HEK293 (cell line): ENCODE measurements around the gene PHKA2.
"Not testable (repeated sequence)": the region's sequence is repeated elsewhere in the genome, so short reads cannot be mapped to it uniquely, and the experiment has no call there.

ENCODE experiments used
- CTCF ChIA-PET: fragments of 350-600 bp; formaldehyde crosslinking; extraction: SDS; loops from one replicate; lab custom pipeline; 2021; ENCODE audit warnings: antibody characterized with exemption; lab: Yijun Ruan, JAX
- POLR2A ChIA-PET: fragments of 300-600 bp; formaldehyde crosslinking; extraction: SDS; loops from one replicate; lab custom pipeline; 2020; ENCODE audit warnings: antibody characterized with exemption, inconsistent platforms; lab: Yijun Ruan, JAX
- H3K27ac ChIP-seq: fragments of 200-500 bp; sonication (Bioruptor generic); 2 replicates; pipeline ENCODE4 v1.5.1; 2014; ENCODE audit warnings: low read depth, low read length, control low read depth, inconsistent platforms; ENCODE audit errors: extremely low read depth
- H3K36me3 ChIP-seq, 2 experiments: fragments of 200-500 bp in 1 of 2; sonication (Bioruptor generic) in 1 of 2; 1 replicate in 1 of 2; 2 replicates in 1 of 2; pipeline ENCODE4 v1.5.1; 2014 to 2017; ENCODE audit warnings: inconsistent platforms in 2 of 2, low read length in 2 of 2; ENCODE audit not compliant: control insufficient read depth in 2 of 2, insufficient read depth in 1 of 2
- H3K4me1 ChIP-seq: fragments of 200-500 bp; sonication (Bioruptor generic); 2 replicates; pipeline ENCODE4 v1.5.1; 2014; ENCODE audit warnings: mild to moderate bottlenecking, low read length, inconsistent platforms; ENCODE audit not compliant: control insufficient read depth, insufficient read depth
- H3K4me3 ChIP-seq: 2 replicates; pipeline ENCODE4 v1.5.1; 2011; ENCODE audit warnings: low read depth, mild to moderate bottlenecking, control low read depth, low read length, moderate library complexity
- H3K9me3 ChIP-seq: fragments of 200-500 bp; sonication (Bioruptor generic); 2 replicates; pipeline ENCODE4 v1.5.1; 2014; ENCODE audit warnings: low read depth, low read length, inconsistent platforms; ENCODE audit not compliant: control insufficient read depth, insufficient read depth
- GLI2 ChIP-seq: fragments of 450-650 bp; formaldehyde crosslinking; IDR thresholded peaks from 2 replicates; pipeline ENCODE4; 2017; ENCODE audit warnings: missing biosample characterization, missing genetic modification characterization, low read depth, borderline replicate concordance
- KLF17 ChIP-seq: fragments of 450-650 bp; formaldehyde crosslinking; IDR thresholded peaks from 2 replicates; pipeline ENCODE4 v1.5.1; 2016; ENCODE audit warnings: missing biosample characterization, missing genetic modification characterization
- PBX3 ChIP-seq: sonication (generic); formaldehyde crosslinking; IDR thresholded peaks from 2 replicates; pipeline ENCODE4 v1.8.1; 2022; ENCODE audit warnings: mild to moderate bottlenecking, moderate library complexity, missing genetic modification reagents
- ZEB2 ChIP-seq: fragments of 450-650 bp; formaldehyde crosslinking; IDR thresholded peaks from 2 replicates; pipeline ENCODE4 v1.5.1; 2016; ENCODE audit warnings: missing biosample characterization, missing genetic modification characterization
- ZFP37 ChIP-seq: fragments of 450-650 bp; formaldehyde crosslinking; IDR thresholded peaks from 2 replicates; pipeline ENCODE4 v1.5.1; 2016; ENCODE audit warnings: missing biosample characterization, missing genetic modification characterization
- ZNF175 ChIP-seq: fragments of 450-650 bp; formaldehyde crosslinking; IDR thresholded peaks from 2 replicates; pipeline ENCODE4 v1.5.1; 2016; ENCODE audit warnings: missing biosample characterization, missing genetic modification characterization
- ZNF350 ChIP-seq: fragments of 450-650 bp; formaldehyde crosslinking; IDR thresholded peaks from 2 replicates; pipeline ENCODE4 v1.5.0; 2017; ENCODE audit warnings: missing biosample characterization, mild to moderate bottlenecking, missing genetic modification characterization
- ZNF37A ChIP-seq: fragments of 450-650 bp; IDR thresholded peaks from 2 replicates; pipeline ENCODE4 v1.5.1; 2018; ENCODE audit warnings: missing biosample characterization, missing genetic modification characterization
- ZNF416 ChIP-seq: fragments of 450-650 bp; formaldehyde crosslinking; IDR thresholded peaks from 2 replicates; pipeline ENCODE4 v1.5.1; 2016; ENCODE audit warnings: missing biosample characterization, missing genetic modification characterization
- ZNF433 ChIP-seq: fragments of 450-650 bp; formaldehyde crosslinking; IDR thresholded peaks from 2 replicates; pipeline ENCODE4 v1.5.1; 2016; ENCODE audit warnings: missing biosample characterization, missing genetic modification characterization, low read depth
- ZNF449 ChIP-seq: fragments of 450-650 bp; formaldehyde crosslinking; IDR thresholded peaks from 2 replicates; pipeline ENCODE4 v1.5.1; 2017; ENCODE audit warnings: missing biosample characterization, mild to moderate bottlenecking, missing genetic modification characterization, moderate library complexity
- ZNF548 ChIP-seq: fragments of 450-650 bp; formaldehyde crosslinking; IDR thresholded peaks from 2 replicates; pipeline ENCODE4 v1.5.1; 2016; ENCODE audit warnings: missing biosample characterization, missing genetic modification characterization
- ZNF596 ChIP-seq: fragments of 450-650 bp; IDR thresholded peaks from 2 replicates; pipeline ENCODE4 v1.5.0; 2018; ENCODE audit warnings: missing biosample characterization, mild to moderate bottlenecking, missing genetic modification characterization, moderate library complexity
- ZNF629 ChIP-seq: fragments of 450-650 bp; formaldehyde crosslinking; IDR thresholded peaks from 2 replicates; pipeline ENCODE4 v1.5.1; 2017; ENCODE audit warnings: missing biosample characterization, missing genetic modification characterization
- ZNF654 ChIP-seq: fragments of 450-650 bp; formaldehyde crosslinking; IDR thresholded peaks from 2 replicates; pipeline ENCODE4 v1.5.1; 2016; ENCODE audit warnings: low read depth, missing biosample characterization, missing genetic modification characterization
- ZNF791 ChIP-seq: fragments of 450-650 bp; formaldehyde crosslinking; IDR thresholded peaks from 2 replicates; pipeline ENCODE4 v1.5.1; 2016; ENCODE audit warnings: missing biosample characterization, missing genetic modification characterization
- ZNF843 ChIP-seq: fragments of 450-650 bp; formaldehyde crosslinking; IDR thresholded peaks from 2 replicates; pipeline ENCODE4 v1.5.1; 2016; ENCODE audit warnings: missing biosample characterization, missing genetic modification characterization
- TF ChIP-seq, protein P1 (sequence below): fragments of 450-650 bp; formaldehyde crosslinking; IDR thresholded peaks from 2 replicates; pipeline ENCODE4 v1.5.0; 2017; ENCODE audit warnings: missing biosample characterization, missing genetic modification characterization, borderline replicate concordance
- TF ChIP-seq, protein P2 (sequence below): fragments of 450-650 bp; formaldehyde crosslinking; IDR thresholded peaks from 2 replicates; pipeline ENCODE4 v1.5.1; 2016; ENCODE audit warnings: missing biosample characterization, missing genetic modification characterization
- TF ChIP-seq, protein P3 (sequence below): fragments of 450-650 bp; formaldehyde crosslinking; IDR thresholded peaks from 2 replicates; pipeline ENCODE4 v1.5.1; 2016; ENCODE audit warnings: missing biosample characterization, missing genetic modification characterization

PHKA2 gene

GRCh38 chrX:19019996-19020395, 36.1 kb upstream of the PHKA2 start:
- H3K4me3 ChIP-seq = no peak overlapping the region
- H3K4me1 ChIP-seq = no peaks in the 10 kb centered on the region
- TF ChIP-seq ZNF791 (tag by site-specific recombination) (no peak), ZNF433 (tag by site-specific recombination) (no peak), ZNF175 (no peak), ZEB2 (no peak), ZNF350 (tag by site-specific recombination) (no peak), ZFP37 (no peak), ZNF416 (no peak), ZNF629 (tag by site-specific recombination) (no peak), ZNF37A (tag by site-specific recombination) (no peak), PBX3 (CRISPR knock-in tag) (no peak), ZNF449 (no peak), GLI2 (tag by site-specific recombination) (no peak)
- TF ChIP-seq, protein P1, sequence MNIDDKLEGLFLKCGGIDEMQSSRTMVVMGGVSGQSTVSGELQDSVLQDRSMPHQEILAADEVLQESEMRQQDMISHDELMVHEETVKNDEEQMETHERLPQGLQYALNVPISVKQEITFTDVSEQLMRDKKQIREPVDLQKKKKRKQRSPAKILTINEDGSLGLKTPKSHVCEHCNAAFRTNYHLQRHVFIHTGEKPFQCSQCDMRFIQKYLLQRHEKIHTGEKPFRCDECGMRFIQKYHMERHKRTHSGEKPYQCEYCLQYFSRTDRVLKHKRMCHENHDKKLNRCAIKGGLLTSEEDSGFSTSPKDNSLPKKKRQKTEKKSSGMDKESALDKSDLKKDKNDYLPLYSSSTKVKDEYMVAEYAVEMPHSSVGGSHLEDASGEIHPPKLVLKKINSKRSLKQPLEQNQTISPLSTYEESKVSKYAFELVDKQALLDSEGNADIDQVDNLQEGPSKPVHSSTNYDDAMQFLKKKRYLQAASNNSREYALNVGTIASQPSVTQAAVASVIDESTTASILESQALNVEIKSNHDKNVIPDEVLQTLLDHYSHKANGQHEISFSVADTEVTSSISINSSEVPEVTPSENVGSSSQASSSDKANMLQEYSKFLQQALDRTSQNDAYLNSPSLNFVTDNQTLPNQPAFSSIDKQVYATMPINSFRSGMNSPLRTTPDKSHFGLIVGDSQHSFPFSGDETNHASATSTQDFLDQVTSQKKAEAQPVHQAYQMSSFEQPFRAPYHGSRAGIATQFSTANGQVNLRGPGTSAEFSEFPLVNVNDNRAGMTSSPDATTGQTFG (tag by site-specific recombination) = no peak
- POLR2A ChIA-PET = no interaction called here
- CTCF ChIA-PET = no interaction called here
- no peaks in the 10 kb centered on the region for H3K9me3 ChIP-seq
- no peak overlapping the region for H3K27ac ChIP-seq
- H3K36me3 ChIP-seq = no peaks in the 10 kb centered on the region; a peak in 1 of 3 replicates

DNA sequence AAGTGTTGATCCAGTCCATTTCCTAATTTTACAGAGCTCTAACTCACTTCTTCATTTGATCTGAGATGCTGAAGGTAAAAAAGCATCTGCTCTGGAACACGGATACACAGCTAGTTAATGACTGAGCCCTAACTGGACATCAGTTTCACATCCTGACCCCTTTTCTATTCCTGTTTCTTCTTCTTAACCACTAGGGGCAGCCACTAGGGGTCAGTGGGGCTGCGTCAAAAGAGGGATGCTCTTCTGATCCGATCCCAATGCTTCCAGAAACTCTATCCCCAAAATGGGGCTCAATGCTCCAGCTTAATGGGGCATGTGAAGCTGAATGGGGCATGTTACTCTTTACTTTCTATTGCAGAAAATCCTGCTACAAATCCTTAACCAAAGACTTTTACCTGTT, 33.4 kb upstream of the PHKA2 start:
- POLR2A ChIA-PET = interaction anchor here (0.6 kb wide), 1 partner anchor 220 kb away, joined by 3 read pairs; no protein-coding TSS in a partner anchor
- Histone ChIP-seq H3K4me1 (no peaks in the 10 kb centered on the region), H3K27ac (no peak overlapping the region), H3K4me3 (no peak overlapping the region), H3K36me3 (no peaks in the 10 kb centered on the region; a peak in 1 of 3 replicates), H3K9me3 (no peaks in the 10 kb centered on the region)
- CTCF ChIA-PET = interaction anchor here (0.5 to 2.6 kb wide), 23 partner anchors 10 to 1060 kb away, joined by 3 to 25 read pairs (median 4); no protein-coding TSS in a partner anchor
- no peak for TF ChIP-seq KLF17 (tag by site-specific recombination)
- no peak for TF ChIP-seq ZNF596
- TF ChIP-seq, protein P2, sequence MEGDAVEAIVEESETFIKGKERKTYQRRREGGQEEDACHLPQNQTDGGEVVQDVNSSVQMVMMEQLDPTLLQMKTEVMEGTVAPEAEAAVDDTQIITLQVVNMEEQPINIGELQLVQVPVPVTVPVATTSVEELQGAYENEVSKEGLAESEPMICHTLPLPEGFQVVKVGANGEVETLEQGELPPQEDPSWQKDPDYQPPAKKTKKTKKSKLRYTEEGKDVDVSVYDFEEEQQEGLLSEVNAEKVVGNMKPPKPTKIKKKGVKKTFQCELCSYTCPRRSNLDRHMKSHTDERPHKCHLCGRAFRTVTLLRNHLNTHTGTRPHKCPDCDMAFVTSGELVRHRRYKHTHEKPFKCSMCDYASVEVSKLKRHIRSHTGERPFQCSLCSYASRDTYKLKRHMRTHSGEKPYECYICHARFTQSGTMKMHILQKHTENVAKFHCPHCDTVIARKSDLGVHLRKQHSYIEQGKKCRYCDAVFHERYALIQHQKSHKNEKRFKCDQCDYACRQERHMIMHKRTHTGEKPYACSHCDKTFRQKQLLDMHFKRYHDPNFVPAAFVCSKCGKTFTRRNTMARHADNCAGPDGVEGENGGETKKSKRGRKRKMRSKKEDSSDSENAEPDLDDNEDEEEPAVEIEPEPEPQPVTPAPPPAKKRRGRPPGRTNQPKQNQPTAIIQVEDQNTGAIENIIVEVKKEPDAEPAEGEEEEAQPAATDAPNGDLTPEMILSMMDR = peak; percentile 30
- no peak for TF ChIP-seq ZNF548 (tag by site-specific recombination)
- TF ChIP-seq ZNF843 = no peak
- TF ChIP-seq ZNF654 = peak; percentile 32; the same call in 1 of the 2 replicates
- no peak for TF ChIP-seq ZNF449
- TF ChIP-seq, protein P3, sequence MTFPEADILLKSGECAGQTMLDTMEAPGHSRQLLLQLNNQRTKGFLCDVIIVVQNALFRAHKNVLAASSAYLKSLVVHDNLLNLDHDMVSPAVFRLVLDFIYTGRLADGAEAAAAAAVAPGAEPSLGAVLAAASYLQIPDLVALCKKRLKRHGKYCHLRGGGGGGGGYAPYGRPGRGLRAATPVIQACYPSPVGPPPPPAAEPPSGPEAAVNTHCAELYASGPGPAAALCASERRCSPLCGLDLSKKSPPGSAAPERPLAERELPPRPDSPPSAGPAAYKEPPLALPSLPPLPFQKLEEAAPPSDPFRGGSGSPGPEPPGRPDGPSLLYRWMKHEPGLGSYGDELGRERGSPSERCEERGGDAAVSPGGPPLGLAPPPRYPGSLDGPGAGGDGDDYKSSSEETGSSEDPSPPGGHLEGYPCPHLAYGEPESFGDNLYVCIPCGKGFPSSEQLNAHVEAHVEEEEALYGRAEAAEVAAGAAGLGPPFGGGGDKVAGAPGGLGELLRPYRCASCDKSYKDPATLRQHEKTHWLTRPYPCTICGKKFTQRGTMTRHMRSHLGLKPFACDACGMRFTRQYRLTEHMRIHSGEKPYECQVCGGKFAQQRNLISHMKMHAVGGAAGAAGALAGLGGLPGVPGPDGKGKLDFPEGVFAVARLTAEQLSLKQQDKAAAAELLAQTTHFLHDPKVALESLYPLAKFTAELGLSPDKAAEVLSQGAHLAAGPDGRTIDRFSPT (tag by site-specific recombination) = no peak
- TF ChIP-seq, all 188 proteins: peak for 2

DNA sequence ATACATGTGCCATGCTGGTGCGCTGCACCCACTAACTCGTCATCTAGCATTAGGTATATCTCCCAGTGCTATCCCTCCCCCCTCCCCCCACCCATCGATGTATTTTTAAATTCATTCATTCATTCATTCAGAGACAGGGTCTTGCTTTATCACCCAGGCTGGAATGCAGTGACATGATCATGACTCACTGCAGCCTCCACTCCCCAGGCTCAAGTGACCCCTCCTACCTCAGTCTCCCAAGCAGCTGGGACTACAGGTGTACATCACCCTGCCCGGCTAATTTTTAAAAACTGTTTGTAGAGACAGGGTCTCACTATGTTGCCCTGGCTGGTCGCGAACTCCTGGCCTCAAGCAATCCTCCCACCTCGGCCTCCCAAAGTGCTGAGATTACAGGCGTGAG, 32.7 kb upstream of the PHKA2 start:
- not testable (repeated sequence) for H3K4me3 ChIP-seq, H3K36me3 ChIP-seq, H3K27ac ChIP-seq, H3K9me3 ChIP-seq, H3K4me1 ChIP-seq
- ChIA-PET CTCF (interaction anchor here (0.5 to 2.6 kb wide), 17 partner anchors 9 to 1060 kb away, joined by 3 to 25 read pairs (median 4); no protein-coding TSS in a partner anchor), POLR2A (interaction anchor here (0.6 kb wide), 1 partner anchor 220 kb away, joined by 3 read pairs; no protein-coding TSS in a partner anchor)
